ENCODE results near the gene ETS1.

Gene ETS1

DNA sequence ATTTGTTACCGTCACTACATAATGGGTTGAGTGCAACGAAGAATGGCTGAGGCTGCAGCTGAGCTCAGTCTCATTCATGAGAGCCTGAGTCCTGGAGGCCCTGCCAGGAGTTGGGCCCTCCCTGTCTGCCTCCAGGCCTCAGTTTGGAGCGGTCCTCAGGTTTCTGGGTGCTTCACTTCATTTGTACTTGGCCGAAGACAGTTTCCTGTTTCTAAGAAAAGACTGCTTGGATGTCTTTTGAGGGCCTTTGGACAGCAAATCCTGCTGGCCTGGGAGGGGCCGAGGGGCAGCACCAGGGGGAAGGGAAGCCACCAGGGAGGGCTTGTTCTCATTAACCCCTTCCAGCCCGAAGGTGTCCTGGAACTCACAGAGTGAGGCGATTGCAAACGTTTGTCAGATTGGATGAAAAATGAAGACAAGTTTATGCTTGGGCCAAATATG, 163.1 kb downstream of the ETS1 start:
- no peak for DNase-seq (ENCODE audit: low read depth)

GRCh38 chr11:128422576-128423370, 164.6 kb downstream of the ETS1 start:
- peak; percentile 71 for DNase-seq (ENCODE audit: low read depth)

- DNase-seq (ENCODE audit: low read depth): no peak
These were observed 165.6 kb downstream of the ETS1 start for GRCh38 chr11:128421577-128422330.

- DNase-seq (ENCODE audit: low read depth): no peak
These were observed 166.4 kb downstream of the ETS1 start for GRCh38 chr11:128420951-128421350.

DNA sequence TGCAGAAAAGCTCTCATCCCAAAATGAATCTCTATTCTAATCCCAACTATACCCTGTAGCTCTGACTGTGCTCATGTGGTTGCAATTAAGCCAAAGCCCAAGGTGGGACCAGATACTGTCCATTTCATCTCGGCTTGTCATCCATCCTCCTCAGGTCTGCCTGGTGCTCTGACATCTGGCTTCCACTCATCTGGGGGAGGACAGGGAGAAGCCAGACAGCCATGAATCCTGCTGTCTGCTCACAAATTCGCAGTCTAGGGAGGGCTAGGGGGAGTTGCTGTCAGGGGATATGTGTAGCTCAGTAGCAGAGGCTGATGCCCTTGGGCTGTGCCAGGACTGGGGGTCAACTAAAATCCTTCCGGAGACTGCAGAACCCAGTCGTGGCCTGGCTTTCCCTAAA, 167.1 kb downstream of the ETS1 start:
- DNase-seq (ENCODE audit: low read depth): no peak

DNA sequence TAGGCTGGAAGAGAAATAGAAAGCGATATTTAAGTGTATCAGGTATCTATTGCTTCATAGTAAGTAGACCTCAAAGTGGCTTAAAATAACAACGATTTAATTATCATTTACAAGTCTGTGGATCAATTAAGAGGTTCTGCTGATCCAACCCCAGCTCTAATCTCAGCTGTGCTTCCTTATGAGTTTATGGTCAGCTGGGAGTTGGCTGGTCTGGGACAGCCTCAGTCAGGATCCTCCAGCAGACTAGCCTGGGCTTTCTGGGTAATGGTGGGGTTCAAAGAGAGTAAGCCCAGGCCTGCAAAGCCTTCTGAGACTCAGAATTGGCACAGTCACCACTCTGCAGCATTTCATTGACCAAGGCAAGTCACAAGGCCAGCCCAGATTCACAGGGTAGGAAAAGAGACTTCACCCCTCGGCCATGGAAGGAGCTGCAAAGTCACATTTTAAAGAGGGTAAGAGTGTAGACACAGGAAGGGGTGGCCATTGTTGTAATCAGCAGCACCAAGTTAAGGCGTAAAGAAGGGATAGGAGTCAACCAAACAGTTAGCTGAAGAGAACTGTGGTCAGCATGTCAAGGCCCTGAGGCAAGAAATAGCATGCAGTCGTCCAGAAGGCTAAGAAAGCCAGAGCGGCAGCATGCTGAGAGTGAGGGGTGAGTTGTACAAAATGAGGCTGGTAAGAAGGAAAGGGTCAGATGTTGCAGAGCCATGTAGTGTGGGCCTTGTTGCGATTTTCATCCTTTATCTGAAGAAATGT, 168.2 kb downstream of the ETS1 start:
- DNase-seq (ENCODE audit: low read depth): no peak

DNA sequence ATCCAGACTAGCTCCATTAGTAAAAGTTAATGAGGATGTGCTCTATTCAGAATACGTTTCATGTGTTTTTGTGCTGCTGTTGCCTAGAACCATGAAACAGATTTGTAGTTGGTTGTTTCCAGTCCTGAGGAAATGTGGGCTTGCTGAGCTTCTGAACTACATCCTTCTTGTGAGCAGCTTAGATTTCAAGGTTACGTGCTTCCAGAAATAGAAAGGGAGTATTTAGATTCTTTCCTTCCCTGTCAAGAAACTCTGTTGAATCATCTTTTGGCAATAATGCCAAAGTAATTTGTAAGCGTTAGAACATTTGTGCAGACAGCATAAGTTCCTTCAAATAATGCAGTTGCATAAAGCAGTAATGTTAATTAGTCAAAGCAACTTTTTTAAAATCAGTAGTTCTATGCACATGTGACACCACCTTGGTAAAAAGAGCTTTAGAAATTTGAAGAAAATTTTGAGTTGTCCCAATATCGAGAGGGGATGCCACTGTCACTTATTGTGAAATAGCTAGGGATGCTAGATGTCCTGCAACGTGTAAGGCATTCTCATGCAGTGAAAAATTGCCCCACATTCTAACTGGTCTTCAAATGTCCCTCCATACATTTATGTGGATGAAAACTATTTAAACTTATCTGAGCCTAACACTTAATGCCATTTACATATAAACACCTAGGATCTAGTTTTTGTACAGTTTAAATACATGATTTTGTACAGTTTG, 169.6 kb downstream of the ETS1 start:
- DNase-seq (ENCODE audit: low read depth): no peak

GRCh38 chr11:128416976-128417375, 170.4 kb downstream of the ETS1 start:
- no peak for DNase-seq (ENCODE audit: low read depth)

- DNase-seq (ENCODE audit: low read depth): no peak
These were observed 171.8 kb downstream of the ETS1 start for GRCh38 chr11:128415539-128415938.

DNA sequence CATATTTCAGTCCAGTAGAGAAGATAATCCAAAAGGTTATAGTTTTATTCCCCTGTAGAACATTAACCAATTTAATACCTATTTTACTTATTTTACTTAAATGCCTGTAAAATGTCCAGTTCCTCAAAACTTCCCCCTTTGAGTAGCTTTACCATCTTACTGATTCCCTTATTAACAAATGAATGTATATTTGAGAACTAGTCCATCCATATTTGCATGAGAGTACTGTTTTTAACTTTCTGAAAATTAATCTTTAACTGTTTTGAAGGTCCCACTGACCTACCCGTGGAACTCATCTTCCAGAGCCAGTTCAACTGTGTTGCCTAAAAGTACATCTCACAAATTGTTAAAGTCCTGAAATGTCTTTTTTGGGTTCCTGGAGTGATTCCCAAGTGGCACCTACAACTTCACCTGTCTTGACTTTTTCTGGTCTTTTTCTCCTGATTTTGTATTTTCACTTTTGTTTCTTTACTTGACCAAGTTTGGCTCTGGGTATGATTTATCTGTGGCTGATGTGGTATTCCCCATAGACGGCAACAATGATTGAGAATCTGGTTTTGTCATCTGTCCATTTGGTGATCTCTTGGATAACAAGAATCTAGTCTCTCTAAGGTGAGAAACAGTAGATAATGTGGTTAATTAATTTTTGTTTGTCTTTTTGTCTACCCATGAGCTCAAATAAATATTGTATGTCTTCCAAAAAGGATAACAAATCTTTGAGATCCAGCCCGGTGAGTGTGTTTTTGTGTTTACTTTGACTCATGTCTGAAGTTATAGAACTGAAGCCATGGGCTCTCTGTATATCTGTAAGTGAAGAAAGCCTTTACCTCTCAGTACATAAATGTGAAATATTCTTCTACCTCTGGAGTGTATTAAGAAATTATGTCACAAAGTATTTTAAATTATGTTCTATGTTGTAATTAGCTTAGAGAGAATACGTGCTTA, 174.2 kb downstream of the ETS1 start:
- DNase-seq (ENCODE audit: low read depth): no peak

DNA sequence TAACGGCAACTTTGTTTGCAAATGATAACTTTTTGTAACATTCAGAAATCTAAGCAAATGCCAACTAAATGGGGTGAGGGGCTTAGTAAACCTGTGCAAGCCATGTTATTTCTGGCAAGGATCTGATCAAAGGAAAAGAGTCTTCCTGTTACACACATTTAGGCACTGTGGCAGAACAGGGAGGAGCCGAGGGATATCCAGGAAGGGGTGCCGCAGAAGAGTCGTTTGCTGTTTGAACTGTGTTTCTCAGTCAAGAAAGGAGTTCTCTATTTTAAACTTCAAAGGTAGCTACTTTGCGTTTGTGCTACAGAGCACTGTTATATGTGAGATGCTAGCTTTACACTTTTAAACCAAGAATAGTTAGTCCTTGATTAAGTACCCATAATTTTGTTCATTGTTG, 175.5 kb downstream of the ETS1 start:
- DNase-seq (ENCODE audit: low read depth): no peak

GRCh38 chr11:128411150-128411549, 176.2 kb downstream of the ETS1 start:
- DNase-seq (ENCODE audit: low read depth): no peak

DNA sequence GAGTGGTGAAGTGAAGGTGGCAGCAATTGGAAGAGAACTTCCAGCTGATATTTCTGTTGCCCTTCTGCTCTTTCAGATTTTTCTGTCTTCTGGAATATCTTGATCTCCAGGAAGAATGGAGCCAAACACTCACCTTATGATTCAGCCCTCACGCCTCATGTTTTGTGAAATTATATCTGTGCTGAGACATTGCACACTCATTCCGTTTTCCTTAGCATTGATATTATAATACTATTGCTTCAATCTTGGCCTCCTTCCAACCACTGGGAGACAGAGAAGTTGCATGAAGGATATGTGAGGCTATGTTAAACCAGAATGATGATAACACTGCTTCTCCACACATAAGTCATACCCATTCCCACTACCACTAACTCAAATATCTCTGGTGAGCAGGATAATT, 177.9 kb downstream of the ETS1 start:
- DNase-seq (ENCODE audit: low read depth): no peak
